HG03060 (cell line): ENCODE results near the gene PARP6.

ENCODE experiments used
- ATAC-seq: cut with Tn5 transposase; IDR thresholded peaks from one replicate; pipeline ENCODE4 v1.9.1; 2021; ENCODE audit warnings: low read depth, moderate number of reproducible peaks; ENCODE audit not compliant: unreplicated experiment

The PARP6 gene

GRCh38 chr15:72202302-72202701 lies 70.1 kb downstream of the PARP6 start:
- no peak for ATAC-seq

DNA sequence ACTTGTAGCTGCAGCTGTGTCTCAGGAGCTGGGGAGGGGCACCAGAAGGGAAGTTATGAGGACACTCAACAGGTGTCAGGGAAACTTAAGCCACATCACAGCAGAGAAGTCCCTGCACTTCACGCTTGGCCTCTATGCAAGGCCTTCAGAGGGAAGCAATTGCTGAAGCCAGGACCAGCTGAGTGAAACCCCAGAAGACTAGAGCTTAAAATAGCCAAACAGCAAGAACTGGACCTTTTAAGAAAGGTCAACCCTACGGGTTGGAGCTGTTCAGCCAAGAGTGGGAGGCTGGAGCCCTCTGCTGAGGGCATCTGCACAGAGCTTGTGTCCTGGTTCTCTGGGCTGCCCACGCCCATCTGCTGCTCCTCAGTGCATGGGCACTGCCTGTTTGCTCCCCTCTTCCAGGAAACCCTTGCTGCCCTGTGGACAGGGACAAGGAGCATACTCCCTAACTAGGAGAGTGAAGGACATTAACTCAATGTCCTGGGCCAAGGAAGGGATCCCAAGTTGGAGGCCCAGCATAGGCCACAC lies 70.9 kb downstream of the PARP6 start:
- ATAC-seq = no peak

DNA sequence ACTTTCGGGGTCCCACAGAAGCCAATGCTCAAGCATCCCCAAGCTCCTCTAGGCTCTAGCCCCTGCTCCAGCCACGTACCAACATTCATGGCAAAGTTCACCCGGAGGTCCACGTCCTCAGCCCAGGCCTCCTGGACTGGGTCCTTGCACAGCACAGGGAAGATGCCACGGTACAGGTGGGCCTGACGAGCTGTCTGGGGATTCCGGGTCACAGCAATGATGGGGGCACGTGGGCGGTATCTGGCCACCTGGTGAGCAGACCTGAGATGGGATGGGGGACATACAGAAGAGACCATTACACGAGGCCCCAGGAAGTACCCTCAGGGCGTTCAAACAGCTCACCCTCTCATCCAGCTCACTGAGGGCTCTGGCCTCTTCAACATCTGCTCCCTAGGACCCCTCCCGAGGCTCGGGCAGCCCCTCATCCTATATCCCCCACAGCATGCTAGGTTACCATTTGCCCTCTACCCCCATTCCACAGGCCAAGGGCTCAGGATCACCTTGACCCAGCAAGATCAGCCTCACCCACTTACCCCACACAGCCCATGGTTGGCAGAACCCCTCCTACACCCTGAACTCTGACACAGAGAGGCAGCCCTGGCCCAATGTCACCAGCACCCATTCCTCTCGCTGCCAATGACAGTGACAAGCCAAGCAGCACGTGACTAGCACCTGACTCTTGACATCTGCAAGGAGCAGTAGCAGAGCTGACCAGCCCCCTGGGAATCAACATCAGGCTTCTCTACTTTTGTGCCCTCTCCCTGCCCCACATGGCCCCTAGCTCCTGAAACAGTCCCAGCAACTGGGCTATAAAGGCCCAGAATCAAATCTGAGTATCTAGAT lies 71.7 kb downstream of the PARP6 start:
- ATAC-seq = no peak

DNA sequence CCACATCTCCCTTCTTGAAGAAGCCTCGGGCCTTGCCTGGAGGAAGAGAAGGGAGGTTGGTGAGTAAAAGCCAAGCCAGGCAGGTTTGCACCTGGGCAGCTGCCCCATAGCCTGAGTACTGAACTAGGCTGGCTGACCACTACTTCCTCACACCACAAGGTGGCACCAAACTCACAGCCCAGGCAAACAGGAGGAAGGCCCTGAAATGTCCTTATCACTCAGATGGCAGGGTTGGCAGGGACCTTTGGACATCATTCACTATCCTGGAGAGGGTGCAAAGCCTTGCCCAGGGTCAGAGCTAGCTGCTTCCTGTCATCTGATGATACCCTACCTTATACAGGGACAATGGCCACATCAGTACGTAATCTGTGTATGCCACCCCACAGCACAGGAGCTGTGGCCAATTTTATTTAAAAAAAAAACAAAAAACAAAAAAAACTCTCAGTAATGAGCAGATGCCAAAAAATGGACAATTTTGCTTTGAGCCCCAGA lies 72.6 kb downstream of the PARP6 start:
- ATAC-seq = no peak

DNA sequence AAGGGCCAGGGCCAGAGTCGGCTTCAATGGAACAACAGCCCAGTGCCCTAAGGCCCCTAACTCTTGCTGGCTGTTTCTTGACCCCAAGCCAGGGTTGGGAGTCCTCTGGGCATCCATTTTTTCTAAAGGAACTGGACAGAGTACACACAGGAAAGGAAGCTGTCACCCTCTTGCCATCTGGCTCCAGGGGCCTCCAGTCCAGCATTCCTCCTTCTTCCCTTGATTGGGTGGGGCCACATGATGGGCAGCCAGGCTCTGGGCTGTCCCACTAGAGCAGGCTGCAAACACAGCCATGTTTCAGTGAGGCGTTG lies 73.2 kb downstream of the PARP6 start:
- ATAC-seq = no peak

DNA sequence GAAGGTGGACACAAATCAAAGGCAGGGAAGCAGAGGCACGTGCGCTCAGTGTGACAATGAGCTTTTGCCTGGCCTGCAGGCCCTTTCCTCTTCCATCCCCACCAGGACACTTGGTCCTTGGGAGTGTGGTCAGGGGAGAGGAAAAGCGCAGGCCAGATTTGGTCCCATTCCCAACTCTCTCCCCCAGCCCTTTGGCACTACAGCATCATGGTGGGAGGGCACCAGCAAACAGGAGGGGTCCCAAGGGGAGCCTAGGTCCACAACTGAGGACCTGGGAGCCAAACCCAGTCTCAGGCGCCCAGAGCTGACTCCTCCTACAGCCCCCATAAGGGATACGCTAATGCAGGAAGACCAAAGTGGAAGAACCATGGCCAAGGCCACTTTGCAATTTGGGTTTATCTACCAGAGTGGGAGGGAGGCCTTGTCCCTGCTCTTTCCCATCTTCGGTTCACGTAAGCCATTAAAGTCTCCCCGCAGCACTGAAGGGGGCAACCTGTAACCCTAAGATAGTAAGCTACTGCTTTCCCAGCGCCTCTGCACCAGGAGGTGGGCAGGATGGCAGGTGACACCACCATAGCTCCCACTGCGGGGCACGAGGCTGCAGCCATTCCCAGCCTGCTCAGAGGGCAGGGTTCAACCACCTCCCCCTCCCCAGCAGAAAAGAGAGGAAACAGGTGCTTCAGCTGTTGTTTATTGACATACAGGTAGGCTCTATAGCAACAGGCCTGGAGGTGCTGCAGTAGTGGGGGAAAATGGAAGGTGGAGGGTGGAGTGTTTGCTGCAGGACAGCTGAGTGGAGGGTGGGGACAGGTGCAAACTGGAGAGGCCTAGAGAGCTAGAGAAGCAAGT lies 73.8 kb downstream of the PARP6 start:
- ATAC-seq = no peak

- no peak for ATAC-seq
Observed at GRCh38 chr15:72197460-72198355, 74.6 kb downstream of the PARP6 start, which contains the start of gene GRAMD2A. Gene GRAMD2A (minus strand): TSS chr15:72197787.

GRCh38 chr15:72197041-72197459 lies 75.3 kb downstream of the PARP6 start:
- no peak for ATAC-seq

- ATAC-seq = no peak
Observed at GRCh38 chr15:72196409-72197040, 75.8 kb downstream of the PARP6 start.

- no peak for ATAC-seq
Observed at GRCh38 chr15:72195101-72195511, 77.2 kb downstream of the PARP6 start.

GRCh38 chr15:72193836-72194396 lies 78.4 kb downstream of the PARP6 start:
- no peak for ATAC-seq

DNA sequence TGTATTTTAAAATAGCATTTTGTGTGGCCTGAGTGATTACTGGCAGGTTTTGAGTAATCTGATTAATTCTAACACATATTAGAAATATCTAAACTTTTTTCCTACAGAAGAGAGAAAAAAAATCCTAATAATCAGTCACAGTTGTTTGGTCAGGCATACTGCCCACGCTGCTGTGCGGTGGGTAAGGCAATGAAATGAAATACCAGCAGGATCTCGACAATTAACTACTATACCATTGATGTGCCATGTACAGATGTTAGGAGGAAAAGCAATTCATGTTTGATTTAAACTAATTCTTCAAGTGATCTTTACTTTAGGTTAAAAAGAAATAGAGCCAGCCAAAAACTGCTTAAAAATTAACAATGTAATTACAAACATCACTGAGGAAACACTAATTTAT lies 79.9 kb downstream of the PARP6 start:
- ATAC-seq = no peak
